Vagina (tissue), 2 donors: ENCODE data around the gene ARHGAP42. TPM values are rescaled to one million over a fixed set of nuclear protein-coding genes. Genes with fewer than 3 reads are reported as not detected.
A peak's percentile ranks its signal among the peaks of the same experiment; 100 is the strongest.

ENCODE experiments used
- DNase-seq, 2 donors: peaks; one replicate each; pipeline ENCODE4 v3.0.0-alpha.2; 2017; ENCODE audit errors: extremely low spot score in 2 of 2
- H3K27ac ChIP-seq: fragments of 200-600 bp; sonication (generic); one replicate; pipeline ENCODE4 v1.5.1; 2019
- H3K27me3 ChIP-seq: fragments of 200-600 bp; sonication (generic); one replicate; pipeline ENCODE4 v1.5.1; 2019
- H3K36me3 ChIP-seq, 2 donors: fragments of 200-600 bp; sonication (generic); one replicate each; pipeline ENCODE4 v1.5.1; 2017 to 2019
- H3K4me1 ChIP-seq: fragments of 200-600 bp; sonication (generic); one replicate; pipeline ENCODE4 v1.5.1; 2019
- H3K4me3 ChIP-seq, 2 donors: fragments of 200-600 bp; sonication (generic); 1 replicate in 1 of 2; 2 replicates in 1 of 2; pipeline ENCODE4 v1.5.1; 2016 to 2019
- H3K9me3 ChIP-seq: fragments of 200-600 bp; sonication (generic); one replicate; pipeline ENCODE4 v1.5.1; 2019
- CTCF ChIP-seq, 3 experiments: fragments of 450-650 bp in 2 of 3; fragments of 200-600 bp in 1 of 3; sonication (generic) in 1 of 3; IDR thresholded peaks; one replicate each; pipeline ENCODE4 v1.5.1; 2017 to 2019; ENCODE audit warnings: antibody characterized with exemption in 3 of 3, mild to moderate bottlenecking in 2 of 3, moderate library complexity in 2 of 3
- POLR2A ChIP-seq, 2 donors: fragments of 450-650 bp; IDR thresholded peaks; one replicate each; pipeline ENCODE4 v1.6.1; 2017; ENCODE audit warnings: antibody characterized with exemption in 2 of 2, mild to moderate bottlenecking in 2 of 2, moderate library complexity in 2 of 2
- POLR2AphosphoS5 ChIP-seq, 2 donors: sonication (generic); formaldehyde crosslinking; IDR thresholded peaks; one replicate each; pipeline ENCODE4 v1.9.0; 2017; ENCODE audit warnings: antibody characterized with exemption in 2 of 2, mild to moderate bottlenecking in 2 of 2, low read depth in 1 of 2; ENCODE audit not compliant: insufficient read depth in 1 of 2
- intact Hi-C: fragments of 100-400 bp; cut with DNase I; formaldehyde crosslinking; loops from one replicate; pipeline ENCODE4 v1.15.1; 2023
- total RNA-seq: library from RNA; depleted of rRNA; stranded (reverse); fragments of >200 nt; gene quantifications from one replicate; pipeline ENCODE4 v1.2.3, GENCODE V29; 2016

ARHGAP42 gene
- total RNA-seq, 1 donor from 2014 or later, result 5.9 TPM

- Histone ChIP-seq H3K27me3 (no peaks in the 10 kb centered on the region), H3K4me1 (no peaks in the 10 kb centered on the region), H3K27ac (no peak overlapping the region), H3K36me3 (no peaks in the 10 kb centered on the region), H3K9me3 (no peaks in the 10 kb centered on the region), H3K4me3 (no peak overlapping the region)
- no peak for TF ChIP-seq CTCF (IDR thresholded peaks at IDR 0.05)
- DNase-seq, result no peak
- intact Hi-C loops, result no loop called here
Measured at GRCh38 chr11:100703139-100703538, 16.1 kb downstream of the ARHGAP42 start.

- intact Hi-C loops, result no loop called here
- Histone ChIP-seq H3K4me1 (no peaks in the 10 kb centered on the region), H3K27me3 (no peaks in the 10 kb centered on the region), H3K4me3 (no peak overlapping the region), H3K9me3 (no peaks in the 10 kb centered on the region), H3K27ac (no peak overlapping the region), H3K36me3 (no peaks in the 10 kb centered on the region)
- no peak for TF ChIP-seq CTCF (IDR thresholded peaks at IDR 0.05)
- no peak for TF ChIP-seq POLR2A (IDR thresholded peaks at IDR 0.05)
- TF ChIP-seq POLR2AphosphoS5 (IDR thresholded peaks at IDR 0.05; ENCODE audit: insufficient read depth in 1 of 2, low read depth in 1 of 2), result no peak
- DNase-seq, result no peak
Measured at GRCh38 chr11:100703801-100704575, 16.9 kb downstream of the ARHGAP42 start.

GRCh38 chr11:100705447-100705846 lies 18.4 kb downstream of the ARHGAP42 start:
- no peaks in the 10 kb centered on the region for H3K36me3 ChIP-seq
- no peaks in the 10 kb centered on the region for H3K27me3 ChIP-seq
- H3K27ac ChIP-seq, result no peak overlapping the region
- no peak overlapping the region for H3K4me3 ChIP-seq
- DNase-seq, result no peak
- H3K4me1 ChIP-seq, result no peaks in the 10 kb centered on the region
- TF ChIP-seq POLR2A (IDR thresholded peaks at IDR 0.05), result no peak
- no peak for TF ChIP-seq POLR2AphosphoS5 (IDR thresholded peaks at IDR 0.05; ENCODE audit: insufficient read depth in 1 of 2, low read depth in 1 of 2)
- no peak for TF ChIP-seq CTCF (IDR thresholded peaks at IDR 0.05)
- H3K9me3 ChIP-seq, result no peaks in the 10 kb centered on the region
- intact Hi-C loops, result no loop called here

GRCh38 chr11:100706179-100706578 lies 19.1 kb downstream of the ARHGAP42 start:
- no peak for TF ChIP-seq CTCF (IDR thresholded peaks at IDR 0.05)
- no peak for TF ChIP-seq POLR2AphosphoS5 (IDR thresholded peaks at IDR 0.05; ENCODE audit: insufficient read depth in 1 of 2, low read depth in 1 of 2)
- TF ChIP-seq POLR2A (IDR thresholded peaks at IDR 0.05), result no peak
- no peaks in the 10 kb centered on the region for H3K27me3 ChIP-seq
- no peak for DNase-seq
- H3K9me3 ChIP-seq, result no peaks in the 10 kb centered on the region
- H3K4me3 ChIP-seq, result no peak overlapping the region
- no peaks in the 10 kb centered on the region for H3K4me1 ChIP-seq
- H3K27ac ChIP-seq, result no peak overlapping the region
- intact Hi-C loops, result no loop called here
- no peaks in the 10 kb centered on the region for H3K36me3 ChIP-seq

- Histone ChIP-seq H3K27me3 (no peaks in the 10 kb centered on the region), H3K4me3 (no peak overlapping the region), H3K36me3 (no peaks in the 10 kb centered on the region), H3K27ac (peak overlapping the region; percentile 12), H3K9me3 (no peaks in the 10 kb centered on the region), H3K4me1 (no peaks in the 10 kb centered on the region)
- no peak for DNase-seq
- TF ChIP-seq POLR2AphosphoS5 (IDR thresholded peaks at IDR 0.05; ENCODE audit: insufficient read depth in 1 of 2, low read depth in 1 of 2), result no peak
- TF ChIP-seq POLR2A (IDR thresholded peaks at IDR 0.05), result no peak
- no peak for TF ChIP-seq CTCF (IDR thresholded peaks at IDR 0.05)
- intact Hi-C loops, result no loop called here
Measured at GRCh38 chr11:100709233-100709957, 22.3 kb downstream of the ARHGAP42 start.
